Kidney tubule cell (primary cell): ENCODE data around the gene BHLHE40.
A peak's percentile ranks its signal among the peaks of the same experiment; 100 is the strongest.

Experiments used
- DNase-seq: peaks from one replicate; pipeline ENCODE4 v3.0.0-alpha.2; 2018; ENCODE audit warnings: low spot score

The BHLHE40 gene

DNA sequence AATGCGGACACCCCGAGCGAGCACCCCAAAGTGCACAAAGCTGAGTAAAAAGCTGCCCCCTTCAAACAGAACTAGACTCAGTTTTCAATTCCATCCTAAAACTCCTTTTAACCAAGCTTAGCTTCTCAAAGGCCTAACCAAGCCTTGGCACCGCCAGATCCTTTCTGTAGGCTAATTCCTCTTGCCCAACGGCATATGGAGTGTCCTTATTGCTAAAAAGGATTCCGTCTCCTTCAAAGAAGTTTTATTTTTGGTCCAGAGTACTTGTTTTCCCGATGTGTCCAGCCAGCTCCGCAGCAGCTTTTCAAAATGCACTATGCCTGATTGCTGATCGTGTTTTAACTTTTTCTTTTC, 5.3 kb downstream of the BHLHE40 start:
- no peak for DNase-seq

DNA sequence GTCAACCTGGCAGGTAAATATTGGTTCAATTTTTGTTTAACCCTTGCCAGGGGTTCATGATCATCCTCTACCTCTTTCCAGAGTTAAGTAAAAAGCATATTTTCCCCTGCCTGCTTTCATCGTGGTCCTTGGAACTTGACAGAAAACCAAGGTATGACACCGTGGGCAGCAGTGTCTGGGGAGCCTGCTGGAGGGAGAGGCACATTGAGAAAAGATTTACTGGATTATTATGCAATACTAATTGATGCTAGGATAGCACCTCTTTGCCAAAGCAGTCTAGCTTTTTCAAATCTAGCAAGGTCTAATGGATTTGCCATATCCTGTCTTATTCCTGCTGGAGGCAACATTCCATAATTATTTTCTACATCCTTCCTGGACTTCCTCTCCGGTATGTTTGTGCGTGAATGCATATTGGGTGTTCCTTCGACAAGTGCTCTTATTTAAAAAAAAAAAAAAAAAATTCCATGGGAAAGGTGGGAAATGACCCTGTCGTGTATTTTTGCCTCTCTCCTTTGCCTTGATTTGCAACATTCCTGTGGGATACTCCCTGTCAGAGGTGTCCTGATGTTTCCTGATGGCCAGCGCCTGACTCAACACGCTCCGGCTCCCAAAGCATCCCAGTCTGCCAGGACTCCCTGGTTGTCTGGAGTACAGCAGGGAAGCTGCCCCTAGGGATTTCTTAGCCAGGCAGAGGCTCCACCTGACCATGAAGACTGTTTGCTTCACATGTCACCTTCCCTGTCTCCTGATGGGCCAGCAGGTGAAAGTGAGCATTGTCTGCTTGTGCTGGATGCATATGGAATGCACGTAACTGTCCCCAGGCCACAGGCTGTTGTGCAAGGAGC, 6.3 kb downstream of the BHLHE40 start:
- DNase-seq = peak; percentile 95

DNA sequence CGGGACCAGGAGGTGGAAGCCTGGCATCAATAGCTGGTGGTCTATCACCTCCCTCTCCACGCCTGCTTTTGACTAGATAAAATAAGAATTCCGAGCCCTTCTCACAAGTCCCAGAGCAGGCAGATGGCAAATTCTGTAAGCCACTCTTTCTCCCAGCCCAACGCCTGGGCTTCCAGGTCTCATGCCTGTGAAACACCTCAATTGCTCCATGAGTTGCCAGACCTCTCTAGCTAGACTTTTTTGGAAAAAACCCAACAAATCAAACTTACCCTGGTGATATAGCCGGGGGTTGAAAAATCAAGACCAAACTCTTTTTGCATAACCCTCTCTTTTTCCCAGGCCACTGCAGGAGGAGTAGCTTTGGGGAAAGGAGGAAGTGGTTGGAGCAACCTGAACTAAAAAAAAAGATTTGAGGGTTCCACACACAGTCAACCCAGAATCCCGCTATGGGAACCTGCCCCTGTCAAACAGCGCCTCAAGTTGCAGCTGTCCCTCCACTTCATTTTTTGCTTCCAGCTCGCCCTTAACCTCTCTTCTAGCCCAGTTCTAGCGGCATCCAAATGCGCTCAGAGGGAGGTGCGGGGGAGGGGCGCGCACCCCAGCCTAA, 7.0 kb downstream of the BHLHE40 start:
- DNase-seq = peak; percentile 74

GRCh38 chr3:4986782-4987537, 7.7 kb downstream of the BHLHE40 start:
- peak; percentile 99 for DNase-seq

DNA sequence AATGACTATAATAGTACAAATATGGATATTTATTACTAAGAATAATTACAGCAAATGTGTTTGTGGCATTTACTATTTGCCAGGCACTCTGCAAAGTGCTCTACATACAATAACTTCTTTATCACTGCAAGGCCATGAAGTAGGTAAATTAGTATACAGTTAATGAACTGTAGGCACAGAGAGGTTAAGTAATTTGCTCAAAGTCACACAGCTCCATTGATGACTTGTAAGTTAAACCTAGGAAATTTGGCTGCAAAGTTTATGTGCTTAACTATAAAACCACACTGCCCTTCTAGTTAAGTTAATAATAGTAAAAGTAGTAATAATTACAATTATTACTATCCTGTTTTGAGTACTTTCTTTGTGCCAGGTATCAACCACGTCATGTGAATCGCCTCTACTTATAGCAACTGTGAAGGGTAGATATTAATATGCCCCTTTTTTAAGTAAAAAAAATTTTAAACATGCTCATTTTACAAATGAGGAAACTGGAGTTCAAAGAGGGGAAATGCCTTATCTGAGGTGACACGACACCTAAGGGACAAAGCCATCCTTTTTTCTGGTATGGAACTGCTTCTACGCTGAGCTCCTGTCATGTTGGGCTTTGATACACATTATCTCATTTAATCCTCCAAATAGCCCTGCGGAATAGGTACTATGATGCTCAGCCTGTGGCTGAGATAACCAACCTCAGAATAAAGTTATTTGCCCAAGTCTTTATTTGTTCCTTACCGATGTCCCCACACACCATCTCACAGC, 8.5 kb downstream of the BHLHE40 start:
- DNase-seq = no peak

GRCh38 chr3:4988983-4989834, 10.0 kb downstream of the BHLHE40 start:
- no peak for DNase-seq

GRCh38 chr3:4990069-4990468, 10.8 kb downstream of the BHLHE40 start:
- DNase-seq = peak; percentile 36

DNA sequence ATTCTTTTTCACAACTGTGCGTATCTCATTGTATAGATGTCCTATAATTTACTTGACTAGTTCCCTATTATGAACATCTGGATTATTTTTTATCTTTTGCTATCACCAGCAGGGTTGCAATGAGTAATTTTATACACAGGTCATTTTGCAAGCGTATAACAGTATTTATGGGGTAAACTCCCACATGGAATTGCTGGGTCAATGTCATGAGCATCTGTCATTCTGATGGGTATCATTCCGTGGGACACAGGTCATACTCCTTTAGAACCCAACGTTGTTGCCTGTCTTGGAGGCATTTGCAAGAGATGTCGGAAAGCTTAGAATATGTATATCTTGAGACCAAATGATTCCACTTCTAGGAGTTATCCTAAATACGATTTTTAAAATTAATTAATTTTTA, 12.9 kb downstream of the BHLHE40 start:
- DNase-seq = no peak

DNA sequence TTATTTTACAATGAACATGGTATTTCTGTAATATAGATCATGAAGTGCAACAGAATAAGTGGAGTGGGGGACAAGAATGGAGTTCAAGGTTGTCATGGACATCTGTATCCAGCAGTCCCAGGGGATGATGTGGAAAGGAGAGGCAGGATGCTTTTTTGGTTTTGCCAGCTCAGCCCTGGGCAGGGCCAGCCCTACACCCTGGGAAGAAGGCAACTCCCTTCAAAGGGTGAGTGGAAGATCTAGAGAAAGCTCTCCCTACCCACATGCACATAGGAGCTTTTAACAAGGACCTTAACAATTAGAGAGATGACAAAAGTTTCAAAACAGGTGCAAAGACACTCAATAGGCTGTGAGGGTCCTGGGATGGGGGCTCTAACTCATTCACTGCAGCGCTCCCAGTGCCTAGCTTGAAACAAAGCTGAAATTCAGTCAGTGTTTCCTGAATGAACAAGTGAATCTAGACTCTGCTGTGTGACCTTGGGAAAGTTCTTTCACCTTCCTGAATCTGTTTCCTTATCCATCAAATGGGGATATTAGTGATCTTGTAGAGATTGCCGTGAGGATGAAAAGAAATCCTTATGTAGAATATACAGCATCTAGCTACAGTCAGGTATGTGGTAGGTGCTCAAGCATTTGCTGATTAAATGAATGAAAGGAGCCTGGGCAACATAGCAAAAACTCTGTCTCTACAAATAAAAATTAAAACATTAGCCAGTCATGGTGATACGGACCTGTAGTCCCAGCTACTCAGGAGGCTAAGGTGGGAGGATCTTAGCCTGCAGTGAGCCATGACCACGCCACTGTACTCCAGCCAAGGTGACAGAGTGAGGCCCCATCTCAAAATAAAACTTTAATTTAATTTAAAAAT, 14.3 kb downstream of the BHLHE40 start:
- DNase-seq = peak; percentile 73

DNA sequence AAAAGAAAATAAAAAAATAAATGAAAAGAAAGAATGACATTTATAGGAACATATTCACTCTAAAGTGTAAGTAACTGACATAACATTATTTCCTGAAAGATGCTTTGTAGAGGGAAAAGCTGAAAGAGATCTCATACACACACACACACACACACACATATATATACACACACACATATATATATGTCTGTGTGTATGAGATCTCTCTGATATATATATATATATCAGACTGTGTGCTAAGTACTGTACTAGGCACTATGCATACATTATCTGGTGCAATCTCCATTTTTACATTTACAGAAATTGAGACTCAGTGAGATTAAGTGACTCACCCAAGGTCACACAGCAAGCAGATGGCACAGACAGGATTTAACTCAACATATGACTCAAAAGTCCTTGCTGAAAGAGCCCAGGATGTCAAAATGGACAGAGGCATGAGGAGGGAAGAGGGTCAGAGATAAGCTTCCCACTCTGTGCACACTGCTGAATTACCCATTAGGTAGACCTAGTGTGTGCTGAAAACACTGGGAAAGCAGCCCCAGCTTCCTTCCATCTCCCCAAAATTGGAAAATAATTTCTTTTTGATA, 15.0 kb downstream of the BHLHE40 start:
- DNase-seq = peak; percentile 85

DNA sequence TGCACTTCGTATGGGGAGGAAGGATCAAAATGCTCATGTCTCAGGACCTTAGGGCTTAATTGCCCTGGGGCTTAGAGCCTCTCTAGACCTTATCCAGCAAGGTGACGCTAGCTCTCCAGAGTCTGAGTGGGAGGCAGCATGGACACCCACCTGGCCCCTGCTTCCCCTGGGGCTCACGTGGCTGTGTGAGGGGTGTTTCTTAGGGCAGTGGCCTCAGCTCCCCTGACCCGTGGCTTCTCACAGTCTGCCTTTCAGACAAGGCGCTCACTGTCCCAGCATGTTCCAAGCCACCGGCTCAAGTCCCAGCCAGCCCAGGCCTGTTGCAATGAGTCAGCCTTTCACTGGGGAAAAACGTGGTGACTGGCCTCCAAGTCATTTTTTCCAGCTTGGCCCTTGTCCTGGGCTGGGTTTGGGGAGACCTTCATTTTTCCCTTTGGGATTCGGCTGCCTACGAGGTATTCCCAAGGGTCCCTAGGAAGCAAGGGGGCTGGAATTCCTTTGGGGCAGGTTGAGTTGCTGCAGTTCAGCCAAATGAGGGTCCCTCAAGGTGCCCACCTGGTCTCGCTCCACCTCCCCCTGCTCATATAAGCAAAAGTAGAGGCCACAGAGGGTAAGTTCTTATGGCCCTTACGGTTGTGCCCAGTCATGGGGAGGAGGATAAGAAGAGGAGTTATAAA, 15.7 kb downstream of the BHLHE40 start:
- DNase-seq = peak; percentile 99

DNA sequence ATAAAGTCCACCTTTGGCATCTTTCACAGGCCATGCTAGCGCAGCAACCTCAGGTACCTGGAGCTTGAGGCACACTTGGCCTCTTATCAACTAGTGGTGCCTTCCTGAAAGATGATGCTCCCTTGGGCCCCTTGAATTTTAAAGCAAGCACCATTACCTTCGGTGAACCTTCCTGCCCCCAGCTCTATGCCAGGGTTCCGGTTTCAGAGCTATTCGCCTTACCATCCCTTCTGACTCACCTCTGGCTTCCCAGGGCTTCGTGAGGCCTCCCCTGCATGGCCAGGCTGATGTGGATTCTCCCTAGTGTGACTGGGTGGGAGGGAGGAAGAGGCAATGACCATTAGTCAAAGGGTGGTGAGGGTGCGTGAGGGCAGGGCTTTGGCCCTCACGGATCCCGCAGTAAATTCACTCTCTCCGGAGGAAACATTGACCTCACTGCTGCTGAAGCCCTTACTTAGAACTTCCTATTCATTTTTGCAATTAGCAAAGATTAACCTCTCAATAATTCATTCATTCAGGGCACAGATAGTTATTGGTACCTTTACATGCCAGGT, 16.3 kb downstream of the BHLHE40 start:
- peak; percentile 99 for DNase-seq

- DNase-seq = no peak
These were observed 17.1 kb downstream of the BHLHE40 start for GRCh38 chr3:4996223-4996765.

DNA sequence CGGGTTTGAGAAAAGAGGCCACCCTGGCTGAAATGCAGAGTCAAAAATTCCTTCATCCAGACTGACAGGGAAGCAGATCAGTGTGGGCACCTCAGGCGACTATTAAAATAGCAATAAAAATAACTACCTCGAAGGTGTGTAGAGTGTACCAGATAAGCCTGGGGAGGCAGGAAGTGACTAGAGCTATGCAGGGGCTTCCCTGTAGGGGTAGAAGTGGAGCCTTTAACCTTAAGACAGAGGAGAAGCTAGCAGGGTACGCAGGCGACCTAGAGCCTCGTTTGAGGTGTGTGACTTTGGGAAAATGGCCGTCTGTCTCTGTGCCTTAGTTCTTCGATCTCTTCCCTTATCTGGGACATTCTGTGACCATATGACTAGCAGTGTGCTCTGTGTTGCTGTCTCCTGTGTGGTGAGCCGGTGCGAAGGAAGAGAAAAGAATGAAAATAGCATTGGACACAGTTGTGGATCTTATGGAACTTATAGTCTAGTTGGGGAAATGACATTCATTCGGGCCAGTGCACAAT, 17.6 kb downstream of the BHLHE40 start:
- peak; percentile 21 for DNase-seq

DNA sequence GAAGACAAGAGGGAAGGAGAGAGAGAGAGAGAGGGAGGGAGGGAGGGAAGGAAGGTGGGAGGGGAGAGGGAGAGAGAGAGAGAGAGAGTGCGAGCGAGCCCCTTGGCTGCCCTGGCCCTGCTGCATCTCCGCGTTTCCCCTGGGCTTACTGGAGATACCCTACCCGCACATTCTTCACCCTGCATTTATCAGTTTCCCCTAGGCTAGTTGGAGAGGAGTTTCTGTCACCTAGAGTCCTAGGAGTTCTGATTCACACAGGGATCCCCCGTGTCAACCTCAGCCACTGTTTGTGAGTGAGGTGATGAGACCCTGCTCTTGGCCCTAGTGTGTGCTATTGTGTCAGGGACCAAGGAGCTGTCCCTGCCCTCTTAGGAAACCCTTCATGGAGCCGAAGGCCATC, 18.7 kb downstream of the BHLHE40 start:
- DNase-seq = no peak

- peak; percentile 69 for DNase-seq
These were observed 20.4 kb downstream of the BHLHE40 start for GRCh38 chr3:4999531-5000184.

DNA sequence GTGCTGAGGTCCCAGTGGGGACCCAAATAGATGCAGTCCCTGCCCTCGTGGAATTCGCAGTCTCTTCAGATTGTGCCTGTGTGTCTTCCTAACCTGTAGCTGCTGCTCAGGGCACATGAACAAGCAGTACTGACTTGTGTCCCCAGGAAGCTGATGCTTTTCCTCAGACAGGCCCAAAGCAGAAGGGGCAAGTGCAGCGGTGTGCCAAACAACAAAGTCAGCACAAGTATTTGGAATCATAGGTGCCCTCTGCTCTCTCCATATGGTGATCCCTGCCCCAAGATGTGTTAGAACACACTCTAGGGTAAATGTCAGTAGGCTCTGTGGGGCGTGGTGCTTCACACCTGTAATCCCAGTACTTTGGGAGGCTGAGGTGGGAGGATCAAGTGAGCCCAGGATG, 21.9 kb downstream of the BHLHE40 start:
- no peak for DNase-seq

DNA sequence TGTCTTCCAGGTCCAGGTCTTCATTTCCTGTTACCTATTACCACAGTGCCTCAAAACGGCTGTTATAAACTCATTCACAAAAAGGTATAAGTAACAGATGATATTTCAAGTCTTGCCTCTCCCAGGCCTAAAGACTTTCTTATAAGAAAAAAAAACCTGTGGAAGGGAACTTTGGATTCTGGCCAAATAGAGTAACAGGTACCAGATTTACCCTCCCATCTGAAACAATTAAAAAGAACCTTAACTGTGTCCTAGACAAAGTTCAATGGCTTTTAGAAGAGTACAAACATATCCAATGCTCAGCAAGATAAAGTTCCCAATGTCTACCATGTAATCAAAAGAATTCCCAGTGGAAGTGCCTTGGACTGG, 22.6 kb downstream of the BHLHE40 start:
- no peak for DNase-seq
